HEK293 (cell line): ENCODE measurements around the gene FBXL4.

Experiments used
- SP2 ChIP-seq: fragments of 450-650 bp; formaldehyde crosslinking; IDR thresholded peaks from 2 replicates; pipeline ENCODE4 v1.5.1; 2016; ENCODE audit warnings: missing biosample characterization, missing genetic modification characterization
- YY1 ChIP-seq: fragments of 450-650 bp; formaldehyde crosslinking; IDR thresholded peaks from 2 replicates; pipeline ENCODE4 v1.5.1; 2018; ENCODE audit warnings: missing biosample characterization, missing genetic modification characterization
- ZBTB1 ChIP-seq: fragments of 450-650 bp; formaldehyde crosslinking; IDR thresholded peaks from 2 replicates; pipeline ENCODE4 v1.5.1; 2016; ENCODE audit warnings: missing biosample characterization, missing genetic modification characterization
- ZBTB44 ChIP-seq: fragments of 450-650 bp; IDR thresholded peaks from 2 replicates; pipeline ENCODE4 v1.5.1; 2018; ENCODE audit warnings: missing biosample characterization, mild to moderate bottlenecking, missing genetic modification characterization
- ZNF223 ChIP-seq: fragments of 450-650 bp; formaldehyde crosslinking; IDR thresholded peaks from 2 replicates; pipeline ENCODE4 v1.5.1; 2016; ENCODE audit warnings: missing biosample characterization, missing genetic modification characterization
- ZNF660 ChIP-seq: fragments of 450-650 bp; IDR thresholded peaks from 2 replicates; pipeline ENCODE4 v1.5.1; 2018; ENCODE audit warnings: missing biosample characterization, mild to moderate bottlenecking, missing genetic modification characterization
- TF ChIP-seq, protein P1 (sequence below): fragments of 450-650 bp; formaldehyde crosslinking; IDR thresholded peaks from 2 replicates; pipeline ENCODE4 v1.5.1; 2016; ENCODE audit warnings: missing biosample characterization, missing genetic modification characterization
- TF ChIP-seq, protein P2 (sequence below): fragments of 450-650 bp; formaldehyde crosslinking; IDR thresholded peaks from 2 replicates; pipeline ENCODE4 v1.5.1; 2016; ENCODE audit warnings: missing biosample characterization, missing genetic modification characterization
- TF ChIP-seq, protein P3 (sequence below): fragments of 450-650 bp; formaldehyde crosslinking; IDR thresholded peaks from 2 replicates; pipeline ENCODE4 v1.5.1; 2016; ENCODE audit warnings: missing biosample characterization, missing genetic modification characterization
- TF ChIP-seq, protein P4 (sequence below): fragments of 450-650 bp; formaldehyde crosslinking; IDR thresholded peaks from 2 replicates; pipeline ENCODE4 v1.5.1; 2016; ENCODE audit warnings: missing biosample characterization, missing genetic modification characterization, borderline replicate concordance

GRCh38 chr6:98847779-98848538 lies 99.8 kb downstream of the FBXL4 start:
- TF ChIP-seq, protein P1, sequence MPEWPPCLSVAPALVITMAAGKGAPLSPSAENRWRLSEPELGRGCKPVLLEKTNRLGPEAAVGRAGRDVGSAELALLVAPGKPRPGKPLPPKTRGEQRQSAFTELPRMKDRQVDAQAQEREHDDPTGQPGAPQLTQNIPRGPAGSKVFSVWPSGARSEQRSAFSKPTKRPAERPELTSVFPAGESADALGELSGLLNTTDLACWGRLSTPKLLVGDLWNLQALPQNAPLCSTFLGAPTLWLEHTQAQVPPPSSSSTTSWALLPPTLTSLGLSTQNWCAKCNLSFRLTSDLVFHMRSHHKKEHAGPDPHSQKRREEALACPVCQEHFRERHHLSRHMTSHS (tag by site-specific recombination) = no peak
- TF ChIP-seq SP2 (tag by site-specific recombination) (no peak), ZBTB44 (tag by site-specific recombination) (no peak), ZNF660 (tag by site-specific recombination) (no peak), ZNF223 (tag by site-specific recombination) (no peak), ZBTB1 (tag by site-specific recombination) (no peak), YY1 (tag by site-specific recombination) (no peak)
- TF ChIP-seq, protein P2, sequence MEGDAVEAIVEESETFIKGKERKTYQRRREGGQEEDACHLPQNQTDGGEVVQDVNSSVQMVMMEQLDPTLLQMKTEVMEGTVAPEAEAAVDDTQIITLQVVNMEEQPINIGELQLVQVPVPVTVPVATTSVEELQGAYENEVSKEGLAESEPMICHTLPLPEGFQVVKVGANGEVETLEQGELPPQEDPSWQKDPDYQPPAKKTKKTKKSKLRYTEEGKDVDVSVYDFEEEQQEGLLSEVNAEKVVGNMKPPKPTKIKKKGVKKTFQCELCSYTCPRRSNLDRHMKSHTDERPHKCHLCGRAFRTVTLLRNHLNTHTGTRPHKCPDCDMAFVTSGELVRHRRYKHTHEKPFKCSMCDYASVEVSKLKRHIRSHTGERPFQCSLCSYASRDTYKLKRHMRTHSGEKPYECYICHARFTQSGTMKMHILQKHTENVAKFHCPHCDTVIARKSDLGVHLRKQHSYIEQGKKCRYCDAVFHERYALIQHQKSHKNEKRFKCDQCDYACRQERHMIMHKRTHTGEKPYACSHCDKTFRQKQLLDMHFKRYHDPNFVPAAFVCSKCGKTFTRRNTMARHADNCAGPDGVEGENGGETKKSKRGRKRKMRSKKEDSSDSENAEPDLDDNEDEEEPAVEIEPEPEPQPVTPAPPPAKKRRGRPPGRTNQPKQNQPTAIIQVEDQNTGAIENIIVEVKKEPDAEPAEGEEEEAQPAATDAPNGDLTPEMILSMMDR = no peak
- TF ChIP-seq, protein P3, sequence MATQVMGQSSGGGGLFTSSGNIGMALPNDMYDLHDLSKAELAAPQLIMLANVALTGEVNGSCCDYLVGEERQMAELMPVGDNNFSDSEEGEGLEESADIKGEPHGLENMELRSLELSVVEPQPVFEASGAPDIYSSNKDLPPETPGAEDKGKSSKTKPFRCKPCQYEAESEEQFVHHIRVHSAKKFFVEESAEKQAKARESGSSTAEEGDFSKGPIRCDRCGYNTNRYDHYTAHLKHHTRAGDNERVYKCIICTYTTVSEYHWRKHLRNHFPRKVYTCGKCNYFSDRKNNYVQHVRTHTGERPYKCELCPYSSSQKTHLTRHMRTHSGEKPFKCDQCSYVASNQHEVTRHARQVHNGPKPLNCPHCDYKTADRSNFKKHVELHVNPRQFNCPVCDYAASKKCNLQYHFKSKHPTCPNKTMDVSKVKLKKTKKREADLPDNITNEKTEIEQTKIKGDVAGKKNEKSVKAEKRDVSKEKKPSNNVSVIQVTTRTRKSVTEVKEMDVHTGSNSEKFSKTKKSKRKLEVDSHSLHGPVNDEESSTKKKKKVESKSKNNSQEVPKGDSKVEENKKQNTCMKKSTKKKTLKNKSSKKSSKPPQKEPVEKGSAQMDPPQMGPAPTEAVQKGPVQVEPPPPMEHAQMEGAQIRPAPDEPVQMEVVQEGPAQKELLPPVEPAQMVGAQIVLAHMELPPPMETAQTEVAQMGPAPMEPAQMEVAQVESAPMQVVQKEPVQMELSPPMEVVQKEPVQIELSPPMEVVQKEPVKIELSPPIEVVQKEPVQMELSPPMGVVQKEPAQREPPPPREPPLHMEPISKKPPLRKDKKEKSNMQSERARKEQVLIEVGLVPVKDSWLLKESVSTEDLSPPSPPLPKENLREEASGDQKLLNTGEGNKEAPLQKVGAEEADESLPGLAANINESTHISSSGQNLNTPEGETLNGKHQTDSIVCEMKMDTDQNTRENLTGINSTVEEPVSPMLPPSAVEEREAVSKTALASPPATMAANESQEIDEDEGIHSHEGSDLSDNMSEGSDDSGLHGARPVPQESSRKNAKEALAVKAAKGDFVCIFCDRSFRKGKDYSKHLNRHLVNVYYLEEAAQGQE (tag by site-specific recombination) = no peak
- TF ChIP-seq, protein P4, sequence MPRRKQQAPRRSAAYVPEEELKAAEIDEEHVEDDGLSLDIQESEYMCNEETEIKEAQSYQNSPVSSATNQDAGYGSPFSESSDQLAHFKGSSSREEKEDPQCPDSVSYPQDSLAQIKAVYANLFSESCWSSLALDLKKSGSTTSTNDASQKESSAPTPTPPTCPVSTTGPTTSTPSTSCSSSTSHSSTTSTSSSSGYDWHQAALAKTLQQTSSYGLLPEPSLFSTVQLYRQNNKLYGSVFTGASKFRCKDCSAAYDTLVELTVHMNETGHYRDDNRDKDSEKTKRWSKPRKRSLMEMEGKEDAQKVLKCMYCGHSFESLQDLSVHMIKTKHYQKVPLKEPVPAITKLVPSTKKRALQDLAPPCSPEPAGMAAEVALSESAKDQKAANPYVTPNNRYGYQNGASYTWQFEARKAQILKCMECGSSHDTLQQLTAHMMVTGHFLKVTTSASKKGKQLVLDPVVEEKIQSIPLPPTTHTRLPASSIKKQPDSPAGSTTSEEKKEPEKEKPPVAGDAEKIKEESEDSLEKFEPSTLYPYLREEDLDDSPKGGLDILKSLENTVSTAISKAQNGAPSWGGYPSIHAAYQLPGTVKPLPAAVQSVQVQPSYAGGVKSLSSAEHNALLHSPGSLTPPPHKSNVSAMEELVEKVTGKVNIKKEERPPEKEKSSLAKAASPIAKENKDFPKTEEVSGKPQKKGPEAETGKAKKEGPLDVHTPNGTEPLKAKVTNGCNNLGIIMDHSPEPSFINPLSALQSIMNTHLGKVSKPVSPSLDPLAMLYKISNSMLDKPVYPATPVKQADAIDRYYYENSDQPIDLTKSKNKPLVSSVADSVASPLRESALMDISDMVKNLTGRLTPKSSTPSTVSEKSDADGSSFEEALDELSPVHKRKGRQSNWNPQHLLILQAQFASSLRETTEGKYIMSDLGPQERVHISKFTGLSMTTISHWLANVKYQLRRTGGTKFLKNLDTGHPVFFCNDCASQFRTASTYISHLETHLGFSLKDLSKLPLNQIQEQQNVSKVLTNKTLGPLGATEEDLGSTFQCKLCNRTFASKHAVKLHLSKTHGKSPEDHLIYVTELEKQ (tag by site-specific recombination) = no peak
